WTC11 (cell line): ENCODE results near the gene GADD45GIP1.

Source experiments
- CREM ChIP-seq: sonication (generic); formaldehyde crosslinking; IDR thresholded peaks from 2 replicates; pipeline ENCODE4 v1.8.1; 2022; ENCODE audit warnings: mild to moderate bottlenecking, missing genetic modification reagents, moderate library complexity
- CTCF ChIP-seq: fragments of 200-600 bp; IDR thresholded peaks from 2 replicates; pipeline ENCODE4 v1.8.0; 2022; ENCODE audit warnings: antibody characterized with exemption
- GRHL2 ChIP-seq: fragments of 250-450 bp; sonication (Bioruptor Pico); IDR thresholded peaks from 2 replicates; pipeline ENCODE4 v1.8.0; 2022; ENCODE audit warnings: mild to moderate bottlenecking, moderate library complexity; ENCODE audit not compliant: insufficient replicate concordance, severe bottlenecking
- SMAD4 ChIP-seq: sonication (generic); formaldehyde crosslinking; IDR thresholded peaks from 2 replicates; pipeline ENCODE4 v1.8.0; 2022; ENCODE audit warnings: mild to moderate bottlenecking, missing genetic modification reagents
- TCF7 ChIP-seq: sonication (generic); formaldehyde crosslinking; IDR thresholded peaks from 2 replicates; pipeline ENCODE4 v1.8.0; 2022; ENCODE audit warnings: mild to moderate bottlenecking, low read depth, missing genetic modification reagents, moderate library complexity
- TEAD4 ChIP-seq: sonication (generic); formaldehyde crosslinking; IDR thresholded peaks from 2 replicates; pipeline ENCODE4 v1.8.0; 2022; ENCODE audit warnings: mild to moderate bottlenecking, missing genetic modification reagents
- USF2 ChIP-seq: sonication (generic); formaldehyde crosslinking; IDR thresholded peaks from 2 replicates; pipeline ENCODE4 v1.8.1; 2023; ENCODE audit warnings: mild to moderate bottlenecking, missing genetic modification reagents, moderate library complexity
- ZNF121 ChIP-seq: sonication (generic); formaldehyde crosslinking; IDR thresholded peaks from 2 replicates; pipeline ENCODE4 v1.8.0; 2023; ENCODE audit warnings: missing genetic modification reagents

GRCh38 chr19:12943437-12944044 lies 13.5 kb downstream of the GADD45GIP1 start:
- TF ChIP-seq TEAD4 (CRISPR knock-in tag), result no peak
- TF ChIP-seq SMAD4 (CRISPR knock-in tag), result no peak
- TF ChIP-seq TCF7 (CRISPR knock-in tag), result no peak
- TF ChIP-seq USF2 (CRISPR knock-in tag), result no peak
- TF ChIP-seq GRHL2 (CRISPR knock-in tag), result no peak
- no peak for TF ChIP-seq CTCF
- TF ChIP-seq ZNF121 (CRISPR knock-in tag), result no peak
- TF ChIP-seq CREM (CRISPR knock-in tag), result no peak
